ENCODE data around the gene XYLT1. TPM values are rescaled to one million over a fixed set of nuclear protein-coding genes. Genes with fewer than 3 reads are reported as not detected.
A peak's percentile ranks its signal among the peaks of the same experiment; 100 is the strongest.

XYLT1 gene
- total and polyA plus RNA-seq, 2 of the 13 experiments (the other 11 are each of a cell fraction or from before 2014, with no cell fraction given): not detected

DNA sequence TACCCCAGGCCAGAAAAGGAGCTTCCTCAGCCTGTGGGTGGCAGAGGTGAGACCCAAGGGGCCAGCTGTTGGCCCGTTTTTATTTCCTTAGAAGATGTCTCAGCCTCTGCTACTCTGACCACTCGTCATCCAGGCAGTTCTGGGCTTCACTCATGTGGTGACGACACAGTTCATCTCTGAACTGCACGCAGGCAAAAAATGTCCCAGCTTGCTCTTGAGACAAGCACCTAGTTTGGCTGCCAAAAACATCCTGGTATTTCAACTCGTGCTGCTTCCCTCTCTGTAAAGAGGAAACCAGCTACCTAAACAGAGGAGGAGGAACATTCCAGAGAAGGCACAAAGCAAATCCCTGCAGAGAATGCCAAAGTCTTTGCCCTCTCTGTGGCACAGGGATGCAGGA is 125.7 kb downstream of the XYLT1 start:
- H3K36me3 ChIP-seq (replicated peaks in 1 of 2; ENCODE audit: control insufficient read depth in 1 of 2, insufficient read depth in 2 of 2, low read length in 2 of 2): no peaks in the 10 kb centered on the region
- no peak overlapping the region for H3K27ac ChIP-seq (ENCODE audit: extremely low read length, insufficient read depth, low read length)
- no peaks in the 10 kb centered on the region for H3K9me3 ChIP-seq (ENCODE audit: low read length)
- no peaks in the 10 kb centered on the region for H4K20me1 ChIP-seq (ENCODE audit: insufficient read depth, low read length)
- in situ Hi-C loops (cut with HindIII; ENCODE audit: extremely low pct_ligation_motif_present, low pct_unique_long_range_greater_than_20kb): no loop called here
- intact Hi-C loops (cut with micrococcal nuclease; ENCODE audit: unreplicated experiment): no loop called here
- WGBS (ENCODE audit: low lambda C conversion rate): 7% methylated on average over 5 of the region's 5 CpGs
- CTCF ChIA-PET (ENCODE audit: low intra/inter-chr PET ratio, low total read pairs): no interaction called here
- no peaks in the 10 kb centered on the region for H3K79me2 ChIP-seq (ENCODE audit: insufficient read depth, low read length)
- H3K4me3 ChIP-seq (replicated peaks in 1 of 3; ENCODE audit: insufficient read depth in 1 of 3, low read depth in 2 of 3, low read length in 3 of 3): no peak overlapping the region
- peaks cover 2 to 19% of the 10 kb centered on the region in 2 experiments; a peak in 4 of 5 replicates for H3K27me3 ChIP-seq (ENCODE audit: control insufficient read depth in 1 of 2, insufficient read depth in 2 of 2, low read length in 2 of 2)
- no peak overlapping the region for H3K9ac ChIP-seq (ENCODE audit: insufficient read depth, low read depth, low read length)
- no peaks in the 10 kb centered on the region for H3K4me1 ChIP-seq (ENCODE audit: insufficient read depth, low read length)
- no TSS peak for BruUV-seq (replicated peaks)
- ATAC-seq: no peak
- TF ChIP-seq ELF3 (CRISPR knock-in tag; IDR thresholded peaks at IDR 0.05) (no peak), ZNF75D (CRISPR knock-in tag; IDR thresholded peaks at IDR 0.05; ENCODE audit: borderline replicate concordance) (no peak), EEA1 (CRISPR knock-in tag; IDR thresholded peaks at IDR 0.05; ENCODE audit: borderline replicate concordance) (no peak), FOXO1 (CRISPR knock-in tag; IDR thresholded peaks at IDR 0.05) (no peak), ZNF782 (CRISPR knock-in tag; IDR thresholded peaks at IDR 0.05; ENCODE audit: borderline replicate concordance) (no peak), CREB1 (IDR thresholded peaks at IDR 0.05) (peak; percentile 84), CREB1 (CRISPR knock-in tag; IDR thresholded peaks at IDR 0.05) (no peak)
- TF ChIP-seq, protein P1, sequence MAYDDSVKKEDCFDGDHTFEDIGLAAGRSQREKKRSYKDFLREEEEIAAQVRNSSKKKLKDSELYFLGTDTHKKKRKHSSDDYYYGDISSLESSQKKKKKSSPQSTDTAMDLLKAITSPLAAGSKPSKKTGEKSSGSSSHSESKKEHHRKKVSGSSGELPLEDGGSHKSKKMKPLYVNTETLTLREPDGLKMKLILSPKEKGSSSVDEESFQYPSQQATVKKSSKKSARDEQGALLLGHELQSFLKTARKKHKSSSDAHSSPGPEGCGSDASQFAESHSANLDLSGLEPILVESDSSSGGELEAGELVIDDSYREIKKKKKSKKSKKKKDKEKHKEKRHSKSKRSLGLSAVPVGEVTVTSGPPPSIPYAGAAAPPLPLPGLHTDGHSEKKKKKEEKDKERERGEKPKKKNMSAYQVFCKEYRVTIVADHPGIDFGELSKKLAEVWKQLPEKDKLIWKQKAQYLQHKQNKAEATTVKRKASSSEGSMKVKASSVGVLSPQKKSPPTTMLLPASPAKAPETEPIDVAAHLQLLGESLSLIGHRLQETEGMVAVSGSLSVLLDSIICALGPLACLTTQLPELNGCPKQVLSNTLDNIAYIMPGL (CRISPR knock-in tag; IDR thresholded peaks at IDR 0.05; ENCODE audit: borderline replicate concordance in 1 of 2, low read depth in 1 of 2): no peak
- DNase-seq (ENCODE audit: low spot score): no peak
- no peak for FAIRE-seq
- POLR2A ChIA-PET: no interaction called here
- no peak overlapping the region for H3K4me2 ChIP-seq (ENCODE audit: low read depth, low read length)
- no peak overlapping the region for H2AFZ ChIP-seq (ENCODE audit: low read length)

All from HepG2 (cell line).